ENCODE results near the gene AP5Z1.

DNA sequence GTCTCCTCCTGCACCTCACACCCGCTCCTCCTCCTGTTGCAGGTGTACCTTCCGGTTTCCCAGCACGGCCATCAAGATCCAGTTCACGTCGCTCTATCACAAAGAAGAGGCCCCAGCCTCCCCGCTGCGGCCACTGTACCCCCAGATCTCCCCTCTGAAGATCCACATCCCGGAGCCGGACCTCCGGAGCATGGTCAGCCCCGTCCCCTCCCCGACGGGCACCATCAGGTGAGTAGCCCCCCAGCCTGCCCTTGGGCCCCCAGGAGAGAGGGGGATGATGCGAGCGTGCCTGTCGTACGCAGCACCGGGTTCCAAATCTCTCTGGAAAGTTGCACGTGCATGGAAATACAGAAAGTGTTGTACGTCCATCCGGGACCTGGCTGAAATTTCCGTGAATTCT is 34.6 kb upstream of the AP5Z1 start:
- TF ChIP-seq ZFP36 (IDR thresholded peaks at IDR 0.05; ENCODE audit: borderline replicate concordance, partially characterized antibody) (no peak), KDM1A (IDR thresholded peaks at IDR 0.05; ENCODE audit: low read depth) (no peak), RCOR1 (IDR thresholded peaks at IDR 0.05; ENCODE audit: low read depth, low read length) (no peak), RFX5 (IDR thresholded peaks at IDR 0.05) (no peak), RNF2 (IDR thresholded peaks at IDR 0.05; ENCODE audit: borderline replicate concordance, low read depth) (no peak), POLR2A (IDR thresholded peaks at IDR 0.05; ENCODE audit: low read length) (no peak), RAD21 (conservative IDR thresholded peaks at IDR 0.05 in 1 of 2, IDR thresholded peaks at IDR 0.05 in 1 of 2) (no peak), PHF8 (IDR thresholded peaks at IDR 0.05; ENCODE audit: borderline replicate concordance, low read depth) (no peak)
- TF ChIP-seq, protein P1, sequence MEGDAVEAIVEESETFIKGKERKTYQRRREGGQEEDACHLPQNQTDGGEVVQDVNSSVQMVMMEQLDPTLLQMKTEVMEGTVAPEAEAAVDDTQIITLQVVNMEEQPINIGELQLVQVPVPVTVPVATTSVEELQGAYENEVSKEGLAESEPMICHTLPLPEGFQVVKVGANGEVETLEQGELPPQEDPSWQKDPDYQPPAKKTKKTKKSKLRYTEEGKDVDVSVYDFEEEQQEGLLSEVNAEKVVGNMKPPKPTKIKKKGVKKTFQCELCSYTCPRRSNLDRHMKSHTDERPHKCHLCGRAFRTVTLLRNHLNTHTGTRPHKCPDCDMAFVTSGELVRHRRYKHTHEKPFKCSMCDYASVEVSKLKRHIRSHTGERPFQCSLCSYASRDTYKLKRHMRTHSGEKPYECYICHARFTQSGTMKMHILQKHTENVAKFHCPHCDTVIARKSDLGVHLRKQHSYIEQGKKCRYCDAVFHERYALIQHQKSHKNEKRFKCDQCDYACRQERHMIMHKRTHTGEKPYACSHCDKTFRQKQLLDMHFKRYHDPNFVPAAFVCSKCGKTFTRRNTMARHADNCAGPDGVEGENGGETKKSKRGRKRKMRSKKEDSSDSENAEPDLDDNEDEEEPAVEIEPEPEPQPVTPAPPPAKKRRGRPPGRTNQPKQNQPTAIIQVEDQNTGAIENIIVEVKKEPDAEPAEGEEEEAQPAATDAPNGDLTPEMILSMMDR (IDR thresholded peaks at IDR 0.05): no peak
- TF ChIP-seq, protein P2, sequence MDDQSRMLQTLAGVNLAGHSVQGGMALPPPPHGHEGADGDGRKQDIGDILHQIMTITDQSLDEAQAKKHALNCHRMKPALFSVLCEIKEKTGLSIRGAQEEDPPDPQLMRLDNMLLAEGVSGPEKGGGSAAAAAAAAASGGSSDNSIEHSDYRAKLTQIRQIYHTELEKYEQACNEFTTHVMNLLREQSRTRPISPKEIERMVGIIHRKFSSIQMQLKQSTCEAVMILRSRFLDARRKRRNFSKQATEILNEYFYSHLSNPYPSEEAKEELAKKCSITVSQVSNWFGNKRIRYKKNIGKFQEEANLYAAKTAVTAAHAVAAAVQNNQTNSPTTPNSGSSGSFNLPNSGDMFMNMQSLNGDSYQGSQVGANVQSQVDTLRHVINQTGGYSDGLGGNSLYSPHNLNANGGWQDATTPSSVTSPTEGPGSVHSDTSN (IDR thresholded peaks at IDR 0.05): no peak
- TF ChIP-seq, protein P3, sequence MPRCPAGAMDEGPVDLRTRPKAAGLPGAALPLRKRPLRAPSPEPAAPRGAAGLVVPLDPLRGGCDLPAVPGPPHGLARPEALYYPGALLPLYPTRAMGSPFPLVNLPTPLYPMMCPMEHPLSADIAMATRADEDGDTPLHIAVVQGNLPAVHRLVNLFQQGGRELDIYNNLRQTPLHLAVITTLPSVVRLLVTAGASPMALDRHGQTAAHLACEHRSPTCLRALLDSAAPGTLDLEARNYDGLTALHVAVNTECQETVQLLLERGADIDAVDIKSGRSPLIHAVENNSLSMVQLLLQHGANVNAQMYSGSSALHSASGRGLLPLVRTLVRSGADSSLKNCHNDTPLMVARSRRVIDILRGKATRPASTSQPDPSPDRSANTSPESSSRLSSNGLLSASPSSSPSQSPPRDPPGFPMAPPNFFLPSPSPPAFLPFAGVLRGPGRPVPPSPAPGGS (IDR thresholded peaks at IDR 0.05): no peak
